HG03103 (cell line): Measurements from ENCODE around the gene AP4M1.
"Not testable (repeated sequence)": the region's sequence is repeated elsewhere in the genome, so short reads cannot be mapped to it uniquely, and the experiment has no call there.

Experiments used
- ATAC-seq: cut with Tn5 transposase; IDR thresholded peaks from one replicate; pipeline ENCODE4 v1.9.1; 2021; ENCODE audit warnings: low read depth; ENCODE audit not compliant: unreplicated experiment

AP4M1 gene

DNA sequence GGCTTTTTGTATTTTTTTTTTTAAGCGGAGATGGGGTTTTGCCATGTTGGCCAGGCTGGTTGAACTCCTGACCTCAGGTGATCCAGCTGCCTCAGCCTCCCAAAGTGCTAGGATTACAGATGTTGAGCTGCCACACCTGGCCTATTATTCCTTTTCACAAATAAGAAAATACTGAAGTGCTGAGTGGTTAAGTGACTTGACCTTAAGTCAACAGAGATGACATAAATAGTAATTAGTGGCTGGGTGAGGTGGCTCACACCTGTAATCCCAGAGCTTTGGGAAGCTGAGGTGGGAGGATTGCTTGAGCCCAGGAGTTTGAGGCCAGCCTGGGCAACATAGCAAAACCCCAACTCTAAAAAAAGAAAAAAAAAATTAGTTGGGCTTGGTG, 28.8 kb downstream of the AP4M1 start:
- ATAC-seq = not testable (repeated sequence)

- ATAC-seq = no peak
Observed at GRCh38 chr7:100130608-100131453, 29.4 kb downstream of the AP4M1 start.

DNA sequence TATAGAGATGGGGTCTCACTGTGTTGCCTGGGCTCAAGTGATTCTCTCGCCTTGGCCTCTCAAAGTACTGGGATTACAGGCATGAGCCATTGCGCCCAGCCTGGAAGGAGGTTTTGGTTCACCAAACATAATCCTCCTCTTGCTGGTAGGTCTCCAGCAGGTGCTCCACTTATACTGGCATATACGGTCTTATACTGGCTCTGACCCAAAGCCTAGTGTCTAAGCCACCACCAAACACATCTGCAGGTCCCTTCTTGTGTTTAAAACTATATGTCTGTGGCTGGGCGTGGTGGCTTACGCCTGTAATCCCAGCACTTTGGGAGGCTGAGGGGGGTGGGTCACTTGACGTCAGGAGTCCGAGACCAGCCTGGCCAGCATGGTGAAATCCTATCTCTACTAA, 30.7 kb downstream of the AP4M1 start:
- no peak for ATAC-seq

GRCh38 chr7:100132697-100133151, 31.3 kb downstream of the AP4M1 start:
- ATAC-seq = no peak

DNA sequence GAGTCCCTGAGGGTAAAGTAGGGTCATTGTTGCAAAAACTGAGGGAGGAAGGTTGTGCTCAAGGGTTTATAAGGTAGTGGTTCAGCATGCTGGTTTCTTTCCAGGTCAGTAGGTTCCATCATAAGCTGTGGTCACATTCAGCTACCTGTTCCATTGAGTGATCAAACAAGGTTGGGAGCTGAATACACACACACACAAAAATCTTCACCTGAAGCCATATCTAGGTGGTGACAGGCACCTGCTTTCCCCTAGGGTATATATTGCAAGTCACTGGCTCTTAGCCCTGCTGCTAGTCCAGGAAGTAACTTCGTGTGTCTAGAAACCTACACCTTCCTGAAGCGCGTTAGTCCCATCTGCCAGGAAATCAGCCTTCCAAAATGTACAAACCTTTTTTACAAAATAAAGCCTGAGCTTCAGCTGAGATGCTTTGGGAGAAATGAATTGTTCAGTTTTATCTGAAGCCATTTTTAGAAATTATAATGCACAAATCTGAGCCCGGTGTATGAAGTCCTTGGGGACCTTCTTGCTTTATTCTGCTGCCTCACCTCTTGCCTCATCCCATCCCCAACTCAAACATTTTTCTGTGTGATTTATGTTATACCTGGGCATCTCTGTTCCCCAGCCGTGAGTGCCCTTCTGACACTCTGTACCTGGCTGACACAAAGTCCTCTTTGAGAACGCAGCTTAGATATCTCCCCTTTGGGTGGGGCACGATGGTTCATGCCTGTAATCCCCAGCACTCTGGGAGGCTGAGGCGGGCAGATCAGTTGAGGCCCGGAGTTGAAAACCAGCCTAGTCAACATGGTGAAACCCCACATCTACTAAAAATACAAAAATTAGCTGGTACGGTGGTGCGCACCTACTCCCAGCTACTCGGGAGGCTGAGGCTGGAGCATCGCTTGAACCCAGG, 36.7 kb downstream of the AP4M1 start:
- no peak for ATAC-seq

- ATAC-seq = no peak
Observed at GRCh38 chr7:100141555-100141949, 40.1 kb downstream of the AP4M1 start.

- ATAC-seq = no peak
Observed at GRCh38 chr7:100142461-100142860, 41.0 kb downstream of the AP4M1 start.

DNA sequence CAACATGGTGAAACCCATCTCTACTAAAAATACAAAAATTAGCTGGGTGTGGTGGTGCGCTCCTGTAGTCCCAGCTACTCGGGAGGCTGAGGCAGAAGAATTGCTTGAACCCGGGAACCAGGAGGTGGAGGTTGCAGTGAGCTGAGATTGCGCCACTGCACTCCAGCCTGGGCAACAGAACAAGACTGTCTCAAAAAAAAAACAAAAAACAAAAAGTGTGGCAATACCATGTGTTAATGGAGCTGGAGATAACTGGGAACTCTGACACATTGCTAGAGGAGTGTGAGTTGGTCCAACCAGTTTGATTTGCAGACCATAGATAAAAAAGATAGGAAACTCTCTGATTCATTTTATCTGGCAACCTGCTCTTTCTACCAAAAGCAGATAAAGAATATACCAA, 44.9 kb downstream of the AP4M1 start:
- not testable (repeated sequence) for ATAC-seq

DNA sequence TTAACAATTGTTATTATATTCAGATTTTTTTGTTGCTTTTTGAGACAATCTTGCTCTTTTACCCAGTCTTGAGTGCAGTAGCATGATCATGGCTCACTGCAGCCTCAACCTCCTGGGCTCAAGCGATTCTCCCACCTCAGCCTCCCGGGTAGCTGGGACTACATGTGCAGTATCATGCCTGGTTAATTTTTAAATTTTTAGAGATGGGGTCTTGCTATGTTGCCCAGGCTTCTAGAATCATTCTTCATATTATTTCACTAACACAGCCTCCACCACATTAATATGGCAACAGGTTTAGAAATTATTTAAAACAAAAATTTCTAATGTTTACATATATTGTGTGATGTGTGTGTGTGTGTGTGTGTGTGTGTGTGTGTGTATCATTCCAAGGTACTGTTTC, 45.8 kb downstream of the AP4M1 start:
- no peak for ATAC-seq

DNA sequence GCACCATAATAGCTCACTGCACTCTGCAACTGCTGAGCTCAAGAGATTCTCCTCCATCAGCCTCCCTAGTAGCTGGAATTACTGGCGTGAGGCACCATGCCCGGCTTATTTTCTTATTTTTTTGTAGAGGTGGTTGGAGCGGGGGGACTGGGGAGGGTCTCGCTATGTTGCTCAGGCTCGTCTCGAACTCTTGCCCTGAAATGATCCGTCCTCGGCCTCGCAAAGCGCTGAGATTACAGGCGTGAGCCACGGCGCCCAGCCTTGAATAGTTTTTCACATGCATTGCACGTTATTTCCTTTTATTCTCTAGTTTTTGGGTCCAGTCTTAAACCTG, 46.7 kb downstream of the AP4M1 start:
- ATAC-seq = no peak

- peak; percentile 94 for ATAC-seq
Observed at GRCh38 chr7:100148559-100149328, 47.3 kb downstream of the AP4M1 start, which contains the start of gene LAMTOR4. Gene LAMTOR4, plus strand, starts transcription at chr7:100148918. Its CDS starts 55 bp downstream, at chr7:100148973.

DNA sequence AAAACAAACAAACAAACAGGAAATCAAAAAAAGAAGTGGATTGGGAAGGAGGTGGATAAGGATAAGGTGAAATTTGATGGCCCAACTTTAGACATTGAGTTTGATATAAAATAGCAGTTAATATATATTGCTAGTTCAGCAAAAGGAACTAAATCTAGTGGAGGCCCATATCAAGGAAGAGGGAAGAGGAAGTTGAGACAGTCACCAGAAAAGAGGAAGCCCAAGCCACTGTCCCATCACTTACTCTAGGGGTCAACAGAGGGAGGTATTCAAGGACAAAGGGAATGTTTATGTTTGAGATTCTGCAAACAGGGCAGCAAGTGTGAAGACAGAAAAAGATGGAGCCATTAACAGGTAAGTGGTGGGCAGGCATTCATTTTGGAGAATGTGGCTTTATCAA, 51.0 kb downstream of the AP4M1 start:
- ATAC-seq = no peak

DNA sequence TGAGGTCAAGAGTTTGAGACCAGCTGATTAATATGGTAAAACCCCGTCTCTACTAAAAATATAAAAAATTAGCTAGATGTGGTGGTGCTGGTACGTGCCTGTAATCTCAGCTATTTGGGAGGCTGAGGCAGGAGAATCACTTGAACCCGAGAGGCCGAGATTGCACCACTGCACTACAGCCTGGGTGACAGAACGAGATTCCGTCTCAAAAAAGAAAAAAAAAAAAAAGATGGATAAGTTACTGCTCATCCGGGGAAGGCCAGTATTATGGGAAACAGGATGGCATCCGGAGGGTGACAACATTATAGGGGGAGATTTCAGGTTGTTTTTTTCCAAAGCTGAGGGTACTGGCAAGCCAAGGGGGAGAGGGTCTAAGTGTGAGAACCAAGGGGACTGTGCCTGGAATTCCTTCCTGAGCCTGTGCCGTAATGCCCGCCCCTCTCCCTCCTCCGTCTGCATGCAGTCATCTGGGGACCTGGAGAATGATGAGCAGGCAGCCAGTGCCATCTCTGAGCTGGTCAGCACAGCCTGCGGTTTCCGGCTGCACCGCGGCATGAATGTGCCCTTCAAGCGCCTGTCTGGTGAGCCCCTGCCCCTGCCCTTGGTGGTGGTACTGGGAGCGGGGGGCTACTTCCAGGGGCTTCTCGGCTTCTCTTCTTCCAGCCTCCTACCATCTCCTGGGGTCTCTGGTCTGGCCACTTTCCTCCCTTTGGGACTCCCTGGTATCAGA, 51.7 kb downstream of the AP4M1 start:
- no peak for ATAC-seq

DNA sequence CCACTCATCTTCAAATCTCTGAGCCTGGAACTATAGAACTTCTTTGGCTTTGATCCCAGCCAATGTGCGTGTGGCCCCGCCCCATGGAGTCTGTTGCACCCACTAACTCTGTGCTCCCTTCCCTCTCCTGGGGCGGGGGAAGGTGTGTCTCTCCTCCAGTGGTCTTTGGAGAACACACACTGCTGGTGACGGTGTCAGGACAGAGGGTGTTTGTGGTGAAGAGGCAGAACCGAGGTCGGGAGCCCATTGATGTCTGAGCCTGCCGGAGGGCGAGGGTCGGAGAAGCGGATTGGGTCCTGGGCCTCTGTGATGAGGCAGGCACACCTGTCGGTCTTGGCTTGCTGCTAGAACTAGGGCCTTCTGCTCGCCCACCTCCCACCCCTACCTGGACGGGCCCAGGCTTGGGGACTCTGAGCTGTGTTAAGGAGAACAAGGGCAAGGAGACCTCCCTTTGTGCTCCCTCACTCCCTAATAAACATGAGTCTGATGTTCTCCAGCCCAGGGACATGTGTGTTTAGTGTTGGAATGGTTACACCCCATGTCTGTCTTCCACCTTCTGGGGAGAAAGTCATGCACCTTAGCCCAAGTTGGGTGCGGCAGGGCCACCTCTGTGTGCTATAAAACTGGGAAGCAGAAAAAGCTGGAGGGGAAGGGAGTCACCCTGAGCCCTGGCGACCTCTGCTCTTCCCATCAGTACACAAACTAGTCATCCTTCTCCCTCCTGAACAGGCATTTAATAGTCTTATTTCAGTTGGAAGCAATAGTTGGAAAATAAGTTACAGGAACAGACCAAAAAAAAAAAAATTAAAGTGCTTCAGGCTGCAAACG, 52.5 kb downstream of the AP4M1 start:
- ATAC-seq = no peak

DNA sequence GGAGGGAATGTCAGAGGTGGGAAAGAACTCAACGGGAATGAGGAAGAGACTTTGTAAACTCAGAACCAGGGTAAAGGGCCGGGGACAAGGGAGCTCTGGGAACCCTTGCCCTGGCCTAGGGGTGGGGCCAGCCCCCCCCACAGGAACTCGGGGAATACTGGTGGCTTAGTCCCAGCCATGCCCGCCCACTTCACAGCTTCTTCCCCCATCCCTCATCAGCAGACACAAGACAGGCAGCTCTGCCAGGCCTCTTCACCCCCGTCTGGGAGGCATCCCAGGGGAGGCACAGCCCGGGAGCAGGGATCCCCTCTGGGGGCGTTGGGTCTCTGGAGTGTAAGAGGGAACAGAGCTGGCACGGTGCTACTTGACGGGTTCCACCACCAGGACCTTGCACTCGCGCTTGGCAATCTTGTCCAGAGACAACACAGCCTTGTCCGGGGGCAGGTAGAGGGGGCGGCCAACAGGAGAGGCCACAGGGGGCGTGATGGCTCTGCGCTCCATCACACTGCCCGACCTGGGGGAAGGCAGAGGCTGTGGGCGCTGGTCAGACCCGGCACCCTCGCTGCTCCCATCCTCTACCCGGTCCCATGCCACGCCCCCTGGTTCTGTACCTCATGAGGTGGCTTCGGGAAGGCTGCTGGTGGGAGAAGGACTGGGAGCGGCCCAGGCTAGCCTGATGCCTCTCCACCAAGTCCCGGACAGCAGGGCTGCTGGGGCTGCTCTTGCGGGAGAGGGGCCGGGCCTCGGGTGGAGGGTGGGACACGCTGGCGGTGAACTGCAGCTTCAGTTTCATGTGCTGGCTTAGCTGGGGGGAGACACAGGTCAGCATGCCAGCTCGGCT, 53.4 kb downstream of the AP4M1 start:
- no peak for ATAC-seq

DNA sequence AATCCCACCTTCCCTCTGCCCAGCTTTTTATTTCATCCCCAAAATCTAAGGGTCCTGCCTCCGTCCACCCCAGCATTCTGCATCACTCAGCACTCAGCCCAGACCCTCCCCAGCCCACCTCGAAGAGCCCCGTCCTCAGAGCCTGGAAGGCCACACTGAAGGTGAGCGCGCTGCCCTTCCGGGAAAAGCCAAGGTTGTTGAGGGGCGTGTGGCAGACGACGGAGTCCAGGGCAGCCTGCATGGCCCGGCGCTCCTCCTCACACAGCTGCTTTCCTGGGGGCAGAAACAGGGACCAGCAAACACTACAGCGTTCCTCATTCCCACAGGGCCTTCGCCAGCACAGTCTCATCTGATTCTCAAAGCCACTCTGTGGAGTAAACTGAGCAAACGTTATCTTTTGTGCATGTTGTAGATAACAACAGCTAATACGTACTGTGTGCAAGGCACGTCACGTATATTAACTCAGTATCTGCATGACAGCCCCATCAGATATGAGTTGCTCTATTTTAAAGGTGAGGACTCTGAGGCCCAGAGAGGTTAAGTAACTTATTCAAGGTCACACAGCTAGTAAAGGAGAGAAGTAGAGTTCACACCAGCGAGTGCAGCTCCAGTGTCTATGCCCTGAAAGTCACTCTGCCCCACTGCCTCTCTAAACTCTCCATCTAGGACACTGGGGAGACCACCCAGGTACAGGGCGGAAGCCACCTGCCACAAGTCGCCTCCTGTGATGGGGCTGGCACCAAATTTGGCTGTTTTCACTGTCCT, 54.3 kb downstream of the AP4M1 start:
- no peak for ATAC-seq

DNA sequence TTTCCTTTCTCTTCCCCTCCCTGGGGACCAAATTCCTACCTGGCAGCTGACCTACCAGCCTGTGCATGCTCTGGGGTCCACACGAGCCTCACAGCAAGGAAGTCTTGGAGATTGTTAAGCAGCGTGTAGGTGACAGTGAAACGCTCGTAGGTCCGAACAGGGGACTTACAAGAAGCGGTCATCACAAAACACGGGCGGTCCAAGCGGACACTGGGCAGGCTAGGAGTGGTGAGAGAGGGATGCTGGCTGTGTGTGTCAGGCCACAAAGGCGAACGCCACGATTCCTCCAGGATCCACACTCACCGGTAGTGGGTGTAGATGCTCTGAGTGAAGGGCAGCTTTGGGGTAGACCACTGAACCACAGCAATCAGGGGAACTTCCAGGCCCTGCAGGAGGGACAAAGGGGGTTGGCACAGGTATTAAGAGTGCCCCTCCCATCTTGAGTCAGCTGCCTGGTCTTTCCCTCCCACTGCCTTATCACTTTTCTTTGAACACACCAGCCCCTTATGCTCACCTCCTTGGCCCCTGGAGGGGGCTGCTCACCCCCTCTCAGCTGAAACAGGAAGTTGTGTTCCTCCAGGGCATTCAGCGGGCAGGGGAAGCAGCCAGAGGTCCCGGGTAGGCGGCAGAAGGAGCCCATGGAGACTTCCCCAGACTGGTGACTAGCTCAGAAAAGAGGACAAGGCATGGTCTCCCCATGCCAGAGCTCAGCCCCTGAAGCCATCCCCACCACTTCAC, 55.1 kb downstream of the AP4M1 start:
- no peak for ATAC-seq
